Cardiac fibroblast (primary cell): ENCODE data around the gene KDM3B.

Experiments used
- DNase-seq, 2 donors: peaks; one replicate each; pipeline versions ENCODE4 v3.0.0 to v3.0.0-alpha.2; 2010; ENCODE audit warnings: low read depth in 2 of 2
- H3K4me3 ChIP-seq, 2 donors: replicated peaks in 1 of 2; 1 replicate in 1 of 2; 2 replicates in 1 of 2; pipeline ENCODE4 v1.5.1; 2011; ENCODE audit warnings: low read depth in 2 of 2, low read length in 2 of 2, mild to moderate bottlenecking in 2 of 2, moderate library complexity in 1 of 2
- TF ChIP-seq, protein P1 (sequence below): IDR thresholded peaks from one replicate; pipeline ENCODE4 v1.5.1; 2011; ENCODE audit warnings: low read depth, mild to moderate bottlenecking, low read length, inconsistent platforms

Gene KDM3B

DNA sequence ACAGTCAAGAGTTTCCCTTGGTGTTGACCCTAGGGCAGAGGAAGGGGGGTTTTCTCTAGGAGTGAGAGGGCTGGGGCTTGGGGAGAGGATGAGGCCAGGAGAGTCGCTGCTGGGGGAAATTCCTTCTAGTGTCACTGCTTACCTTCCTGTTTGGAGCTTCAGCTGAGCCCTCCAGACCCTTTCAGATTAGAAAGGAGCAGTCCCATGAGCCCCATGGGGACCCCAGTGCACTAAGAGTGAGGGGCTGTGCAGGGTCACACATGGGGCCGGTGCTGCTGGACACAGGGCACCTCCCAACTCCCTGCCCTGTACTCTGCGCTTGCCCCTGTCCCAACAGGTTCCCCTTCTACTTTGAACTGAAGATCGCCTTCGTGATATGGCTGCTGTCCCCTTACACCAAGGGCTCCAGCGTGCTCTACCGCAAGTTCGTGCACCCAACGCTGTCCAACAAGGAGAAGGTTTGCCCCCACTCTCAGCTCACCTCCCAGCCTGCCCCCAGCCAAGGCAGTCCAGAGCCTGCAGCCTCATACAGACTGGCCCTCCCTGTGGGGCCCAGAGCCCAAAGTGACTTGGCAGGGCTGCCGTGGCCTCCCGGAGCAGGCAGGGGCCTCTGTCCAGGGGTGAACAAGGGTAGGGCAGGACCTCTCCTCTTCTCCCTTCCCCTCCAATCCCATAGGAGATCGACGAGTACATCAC, 91.7 kb downstream of the KDM3B start:
- no peak for DNase-seq
- H3K4me3 ChIP-seq, result no peak overlapping the region
- TF ChIP-seq, protein P1, sequence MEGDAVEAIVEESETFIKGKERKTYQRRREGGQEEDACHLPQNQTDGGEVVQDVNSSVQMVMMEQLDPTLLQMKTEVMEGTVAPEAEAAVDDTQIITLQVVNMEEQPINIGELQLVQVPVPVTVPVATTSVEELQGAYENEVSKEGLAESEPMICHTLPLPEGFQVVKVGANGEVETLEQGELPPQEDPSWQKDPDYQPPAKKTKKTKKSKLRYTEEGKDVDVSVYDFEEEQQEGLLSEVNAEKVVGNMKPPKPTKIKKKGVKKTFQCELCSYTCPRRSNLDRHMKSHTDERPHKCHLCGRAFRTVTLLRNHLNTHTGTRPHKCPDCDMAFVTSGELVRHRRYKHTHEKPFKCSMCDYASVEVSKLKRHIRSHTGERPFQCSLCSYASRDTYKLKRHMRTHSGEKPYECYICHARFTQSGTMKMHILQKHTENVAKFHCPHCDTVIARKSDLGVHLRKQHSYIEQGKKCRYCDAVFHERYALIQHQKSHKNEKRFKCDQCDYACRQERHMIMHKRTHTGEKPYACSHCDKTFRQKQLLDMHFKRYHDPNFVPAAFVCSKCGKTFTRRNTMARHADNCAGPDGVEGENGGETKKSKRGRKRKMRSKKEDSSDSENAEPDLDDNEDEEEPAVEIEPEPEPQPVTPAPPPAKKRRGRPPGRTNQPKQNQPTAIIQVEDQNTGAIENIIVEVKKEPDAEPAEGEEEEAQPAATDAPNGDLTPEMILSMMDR, result no peak

DNA sequence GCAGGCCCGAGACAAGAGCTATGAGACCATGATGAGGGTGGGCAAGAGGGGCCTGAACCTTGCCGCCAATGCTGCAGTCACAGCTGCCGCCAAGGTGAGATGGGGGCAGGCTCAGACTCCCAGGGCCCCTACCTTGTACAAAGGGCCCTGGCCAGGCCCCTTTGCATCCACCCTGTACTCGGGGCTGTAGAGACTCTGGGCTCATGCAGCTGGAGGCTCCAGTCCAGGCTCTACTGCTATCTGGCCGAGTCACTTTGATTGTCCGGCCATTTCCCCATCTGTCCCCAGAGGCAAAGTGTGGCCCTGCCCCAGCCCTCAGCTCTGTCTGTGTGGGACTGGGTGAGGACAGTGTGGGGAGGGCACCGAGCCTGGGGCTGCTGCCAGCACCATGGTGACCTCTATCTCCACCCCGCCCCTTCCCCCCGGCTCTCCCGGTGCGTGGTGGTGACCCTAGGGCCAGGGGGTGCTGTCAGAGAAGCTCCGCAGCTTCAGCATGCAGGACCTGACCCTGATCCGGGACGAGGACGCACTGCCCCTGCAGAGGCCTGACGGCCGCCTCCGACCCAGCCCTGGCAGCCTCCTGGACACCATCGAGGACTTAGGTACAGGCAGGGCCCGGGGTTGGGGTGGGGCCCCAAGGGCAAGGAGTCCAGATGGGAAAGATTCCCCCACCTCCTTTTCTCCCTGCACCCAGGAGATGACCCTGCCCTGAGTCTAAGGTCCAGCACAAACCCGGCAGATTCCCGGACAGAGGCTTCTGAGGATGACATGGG, 92.5 kb downstream of the KDM3B start:
- TF ChIP-seq, protein P1, result no peak
- no peak for DNase-seq
- no peak overlapping the region for H3K4me3 ChIP-seq

DNA sequence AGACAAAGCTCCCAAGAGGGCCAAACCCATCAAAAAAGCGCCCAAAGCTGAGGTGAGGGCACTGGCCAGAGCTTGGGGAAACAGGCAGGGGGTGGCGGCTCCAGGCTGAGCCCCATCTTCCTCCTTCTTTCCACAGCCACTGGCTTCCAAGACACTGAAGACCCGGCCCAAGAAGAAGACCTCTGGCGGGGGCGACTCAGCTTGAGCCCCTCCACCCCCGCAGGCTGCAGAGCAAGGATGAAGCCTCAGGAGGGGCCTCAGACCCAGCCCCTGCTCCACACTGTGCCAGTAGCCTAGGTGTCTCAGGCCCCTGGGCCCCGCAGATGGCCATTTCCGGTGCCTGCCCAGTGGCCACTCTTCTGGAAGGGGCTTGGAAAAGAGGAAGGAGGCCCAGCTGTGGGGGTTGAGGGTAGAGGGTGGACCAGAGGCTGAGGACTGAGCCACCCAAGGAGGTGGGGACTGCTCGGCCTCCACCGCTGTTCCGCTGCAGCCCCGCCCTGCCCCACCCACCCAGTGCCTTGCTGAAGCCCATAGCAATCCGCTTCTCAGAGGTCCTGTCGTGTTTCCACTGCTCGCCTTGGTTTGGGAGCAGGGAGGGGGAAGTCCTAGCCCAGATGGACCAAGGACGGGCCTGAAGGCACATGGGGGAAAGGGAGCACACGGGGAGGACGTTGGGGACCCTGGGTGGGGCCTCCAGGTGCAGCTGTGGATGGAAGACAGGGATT, 93.2 kb downstream of the KDM3B start:
- DNase-seq, result no peak
- TF ChIP-seq, protein P1, result no peak
- H3K4me3 ChIP-seq, result no peak overlapping the region

DNA sequence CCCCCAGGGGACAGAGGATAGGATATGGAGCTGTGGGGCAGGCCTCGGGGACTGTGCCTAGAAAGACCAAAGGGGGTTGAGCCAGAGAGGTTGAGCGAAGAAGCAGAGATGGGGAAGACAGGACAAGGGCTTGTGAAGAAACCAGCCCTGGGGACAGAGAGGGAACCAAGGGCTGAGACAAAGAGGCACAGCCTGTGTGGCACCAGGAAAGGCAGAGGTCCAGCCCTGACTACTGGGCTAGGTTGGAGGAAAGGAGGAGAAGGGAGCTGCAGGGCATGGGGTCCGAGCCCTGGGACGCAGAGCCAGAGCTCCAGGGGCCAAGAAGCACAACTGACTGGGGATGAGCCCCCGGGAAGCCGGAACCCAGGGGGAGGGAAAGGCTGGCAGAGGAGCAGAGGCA, 95.6 kb downstream of the KDM3B start:
- no peak overlapping the region for H3K4me3 ChIP-seq
- DNase-seq, result no peak
- TF ChIP-seq, protein P1, result no peak

DNA sequence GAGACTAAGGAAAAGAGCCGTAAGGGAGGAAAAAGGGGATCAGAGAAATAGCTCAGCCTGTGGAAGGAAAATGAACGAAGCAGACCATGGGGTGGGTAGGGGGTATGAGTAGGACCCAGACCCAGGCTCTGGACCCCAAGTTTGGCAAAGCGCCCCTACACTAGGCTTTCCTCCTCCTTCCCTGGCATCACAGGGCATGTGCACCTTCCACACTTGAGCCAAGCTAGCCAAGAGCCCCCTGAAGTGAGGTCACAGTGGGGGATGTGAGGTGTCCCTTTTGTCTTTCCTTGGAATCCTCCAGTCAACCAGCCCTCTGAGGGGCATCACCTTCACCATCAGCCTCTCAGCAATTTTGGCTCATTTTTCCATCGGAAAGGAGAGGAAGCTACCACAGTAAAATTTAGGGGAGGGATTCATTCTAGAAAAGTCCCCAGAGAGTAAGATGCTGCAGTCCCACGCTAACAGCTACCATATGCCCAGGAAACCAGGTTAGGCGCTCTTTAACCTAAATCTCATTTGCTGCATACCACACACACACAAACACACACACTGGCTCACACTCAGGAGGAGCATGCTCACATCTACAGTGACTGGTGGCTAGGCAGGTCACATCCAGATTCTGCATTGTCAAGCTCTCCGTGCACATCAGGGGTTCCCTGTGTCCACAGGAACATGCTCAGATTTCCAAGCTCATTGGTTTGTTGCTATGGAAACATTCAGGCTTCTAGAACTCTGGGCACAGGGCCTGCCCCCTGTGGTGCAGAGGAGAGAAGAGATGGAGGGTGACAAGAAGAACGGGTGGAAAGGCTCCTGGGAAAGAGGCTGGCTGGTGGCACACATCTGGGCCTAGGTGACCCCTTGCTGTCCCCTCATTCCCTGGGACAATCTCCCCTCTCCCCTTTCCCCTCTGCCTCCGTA, 96.3 kb downstream of the KDM3B start:
- TF ChIP-seq, protein P1, result no peak
- no peak overlapping the region for H3K4me3 ChIP-seq
- DNase-seq, result peak; percentile 20 to 52
